GM12874 (cell line): Measurements from ENCODE around the gene TMEM47.

Source experiments
- TF ChIP-seq, protein P1 (sequence below): IDR thresholded peaks from 2 replicates; pipeline ENCODE4 v1.5.1; 2011; ENCODE audit warnings: low read depth, mild to moderate bottlenecking, control low read depth, low read length, moderate library complexity; ENCODE audit not compliant: insufficient read depth

TMEM47 gene

DNA sequence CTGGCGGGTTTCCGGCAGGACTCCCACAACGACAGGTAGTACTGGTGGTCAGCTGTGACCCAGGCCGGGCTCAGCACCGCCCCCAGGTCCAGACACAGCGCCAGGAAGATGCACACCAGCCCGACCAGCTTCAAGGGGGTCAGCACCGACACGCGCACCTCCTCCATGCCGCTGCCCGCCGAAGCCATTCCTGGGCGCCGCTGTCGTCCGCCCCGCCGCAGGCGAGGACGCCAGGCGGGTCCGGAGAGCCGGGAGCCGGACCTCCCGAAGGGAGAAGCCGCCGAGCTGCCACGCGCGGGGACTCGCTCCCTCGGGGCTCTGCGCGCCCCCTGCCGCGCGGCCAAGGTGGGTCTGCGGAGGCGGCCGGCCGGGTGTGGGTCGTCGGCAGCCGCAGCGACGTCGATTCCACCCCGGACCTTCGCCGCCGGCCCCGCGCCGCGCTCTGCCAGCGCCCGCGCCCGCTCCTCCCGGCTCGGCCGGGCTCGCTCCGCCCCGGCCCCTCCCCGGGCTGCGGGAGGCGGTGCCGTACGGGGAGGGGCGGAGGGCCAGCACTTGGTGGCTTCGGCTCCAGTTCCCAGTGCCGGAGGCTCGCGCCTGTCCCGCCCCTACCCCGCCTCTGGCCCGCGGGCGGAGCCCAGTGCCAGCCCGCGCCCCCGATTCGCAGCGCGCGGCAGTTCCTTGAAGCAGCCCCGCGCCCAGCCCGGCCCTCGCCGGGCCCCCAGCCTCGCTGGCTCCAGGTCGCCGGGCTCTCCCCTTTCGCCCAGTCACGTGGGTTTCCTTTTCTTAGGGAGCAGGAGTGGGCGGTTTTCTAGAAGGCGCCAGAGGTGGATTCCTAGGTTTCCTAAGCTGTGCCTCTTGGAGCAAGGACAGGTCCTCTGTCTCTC, at the start of gene TMEM47:
Gene TMEM47, minus strand, starts transcription at position 444 of the 884 bp plus-strand sequence. Its CDS starts 256 bp downstream, at position 188.
- TF ChIP-seq, protein P1, sequence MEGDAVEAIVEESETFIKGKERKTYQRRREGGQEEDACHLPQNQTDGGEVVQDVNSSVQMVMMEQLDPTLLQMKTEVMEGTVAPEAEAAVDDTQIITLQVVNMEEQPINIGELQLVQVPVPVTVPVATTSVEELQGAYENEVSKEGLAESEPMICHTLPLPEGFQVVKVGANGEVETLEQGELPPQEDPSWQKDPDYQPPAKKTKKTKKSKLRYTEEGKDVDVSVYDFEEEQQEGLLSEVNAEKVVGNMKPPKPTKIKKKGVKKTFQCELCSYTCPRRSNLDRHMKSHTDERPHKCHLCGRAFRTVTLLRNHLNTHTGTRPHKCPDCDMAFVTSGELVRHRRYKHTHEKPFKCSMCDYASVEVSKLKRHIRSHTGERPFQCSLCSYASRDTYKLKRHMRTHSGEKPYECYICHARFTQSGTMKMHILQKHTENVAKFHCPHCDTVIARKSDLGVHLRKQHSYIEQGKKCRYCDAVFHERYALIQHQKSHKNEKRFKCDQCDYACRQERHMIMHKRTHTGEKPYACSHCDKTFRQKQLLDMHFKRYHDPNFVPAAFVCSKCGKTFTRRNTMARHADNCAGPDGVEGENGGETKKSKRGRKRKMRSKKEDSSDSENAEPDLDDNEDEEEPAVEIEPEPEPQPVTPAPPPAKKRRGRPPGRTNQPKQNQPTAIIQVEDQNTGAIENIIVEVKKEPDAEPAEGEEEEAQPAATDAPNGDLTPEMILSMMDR: no peak

- TF ChIP-seq, protein P1: no peak
Observed at GRCh38 chrX:34687095-34687494, 30.0 kb upstream of the TMEM47 start.

- TF ChIP-seq, protein P1: no peak
Observed at GRCh38 chrX:34659575-34659974, 2.5 kb upstream of the TMEM47 start.

GRCh38 chrX:34658326-34658725, 1.2 kb upstream of the TMEM47 start:
- TF ChIP-seq, protein P1: no peak

DNA sequence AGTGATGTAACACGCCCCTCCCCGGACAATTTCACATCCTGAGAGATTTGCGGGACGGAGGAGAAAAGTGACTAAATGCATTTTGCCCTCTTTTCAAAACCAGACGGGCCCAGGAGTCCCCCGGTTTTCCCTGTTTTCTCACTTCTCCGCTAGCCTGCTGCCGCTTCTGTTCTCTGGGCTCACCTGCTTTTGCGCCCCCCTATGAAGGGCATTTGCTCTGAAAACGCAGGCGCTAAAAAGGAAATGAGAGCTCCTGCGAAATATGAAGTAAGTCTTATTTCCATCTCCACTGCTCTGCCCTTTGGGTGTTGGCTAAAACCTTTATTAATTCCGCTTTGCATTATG, 613 bp upstream of the TMEM47 start:
- TF ChIP-seq, protein P1: no peak

GRCh38 chrX:34656467-34656841, 631 bp downstream of the TMEM47 start:
- TF ChIP-seq, protein P1: no peak

DNA sequence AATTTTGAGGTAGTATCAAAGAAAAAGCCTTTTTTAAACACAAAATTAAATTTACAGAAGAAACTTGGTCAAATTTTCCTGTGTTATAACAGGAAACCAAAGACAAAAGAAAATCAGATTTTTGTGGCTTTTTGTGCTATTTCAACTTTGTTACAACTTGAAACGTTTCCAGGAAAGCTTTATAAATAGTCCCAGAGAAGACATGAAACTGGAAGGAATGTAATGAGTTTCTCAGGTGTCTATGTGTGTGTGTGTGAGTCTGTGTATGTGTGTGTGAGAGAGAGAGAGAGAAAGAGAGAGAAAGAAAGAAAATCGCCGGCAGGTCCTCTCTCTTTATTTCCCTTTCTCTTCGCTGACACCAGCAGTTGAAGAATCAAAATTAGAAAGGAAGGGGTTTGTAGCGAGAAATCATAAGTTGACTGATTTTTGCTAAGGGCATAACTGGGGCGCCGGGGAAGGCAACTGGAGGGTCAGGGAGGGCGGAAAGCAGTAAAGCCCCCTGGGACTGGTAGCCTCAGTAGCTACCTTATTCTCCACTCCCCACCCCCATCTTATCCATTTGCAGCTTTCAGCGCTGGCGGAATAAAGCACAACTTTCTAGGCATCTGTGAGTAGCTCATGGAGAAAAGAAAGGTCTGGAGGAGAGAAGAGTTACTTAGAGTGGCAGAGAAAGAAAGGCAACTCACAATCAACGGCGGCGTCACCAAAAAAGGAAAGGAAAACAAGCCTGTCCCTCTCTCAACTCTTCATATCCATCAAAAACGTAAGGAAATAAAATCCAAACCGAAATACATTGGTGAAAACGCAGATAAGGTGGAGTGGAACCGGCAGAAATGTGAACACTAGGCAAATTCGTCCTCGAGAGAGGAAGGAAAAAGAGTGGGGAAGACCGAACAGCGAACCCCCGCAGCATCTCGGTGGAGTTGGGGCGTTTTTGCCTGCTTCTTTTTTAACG, 1.3 kb downstream of the TMEM47 start:
- TF ChIP-seq, protein P1: no peak
